NCI-H524 (cell line): Measurements from ENCODE around the gene NEDD4.

ENCODE experiments used
- DNase-seq, 2 experiments: peaks; one replicate each; lab custom pipeline; 2025; lab: John Stamatoyannopoulos, UW

NEDD4 gene

GRCh38 chr15:55784286-55784685 lies 209.1 kb downstream of the NEDD4 start:
- DNase-seq, result no peak

DNA sequence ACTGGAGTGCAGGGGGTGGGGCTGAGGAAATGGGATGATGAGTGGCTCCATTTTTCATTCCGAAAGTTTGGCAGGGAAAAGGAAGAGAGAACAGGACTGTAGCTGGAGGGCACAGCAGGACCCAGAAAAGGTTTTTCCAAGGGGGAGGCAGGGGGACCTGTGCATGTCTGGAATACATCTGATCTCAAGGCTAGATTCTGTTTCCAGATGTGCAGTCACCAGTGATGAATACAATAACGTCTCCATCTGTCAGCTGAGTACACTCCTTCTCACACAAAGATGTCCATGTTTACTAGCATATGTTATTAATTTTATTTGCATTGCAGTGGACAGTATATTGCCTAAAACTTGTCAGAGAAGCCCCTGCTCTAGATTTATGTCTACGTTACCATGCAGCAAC lies 210.5 kb downstream of the NEDD4 start:
- peak in 1 of 2 experiments; percentile 34 for DNase-seq

- DNase-seq, result no peak
Observed at GRCh38 chr15:55780292-55780691, 213.1 kb downstream of the NEDD4 start.

- no peak for DNase-seq
Observed at GRCh38 chr15:55778932-55779331, 214.5 kb downstream of the NEDD4 start.
